ENCODE measurements around the gene PLB1.

PLB1 gene

DNA sequence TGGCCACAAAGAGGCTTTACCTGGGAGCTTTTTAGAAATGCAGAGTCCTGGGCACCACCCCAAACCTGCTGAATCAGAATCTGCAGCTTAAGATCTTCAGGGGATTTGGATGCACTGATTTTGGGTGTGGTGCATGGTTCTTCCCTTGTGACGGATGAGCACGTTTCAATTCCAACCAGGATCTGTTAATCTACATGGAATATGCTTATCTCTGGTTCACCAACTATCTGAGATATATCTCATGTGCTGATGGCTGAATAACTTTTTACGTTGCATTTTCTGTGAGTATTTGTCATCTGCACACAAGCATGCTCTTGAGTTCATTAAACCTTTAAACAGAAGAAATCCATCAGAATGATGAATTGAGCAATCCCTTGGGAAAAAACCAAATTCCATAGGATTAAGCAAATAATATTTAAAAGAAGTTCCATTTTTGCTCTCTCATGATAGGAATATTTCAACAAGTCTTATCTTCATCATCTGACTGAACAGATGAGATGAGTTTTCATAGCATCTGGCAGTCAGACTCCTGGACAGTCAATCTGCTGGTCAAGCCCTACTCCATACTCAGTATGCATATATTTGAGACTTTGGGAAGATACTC, 120.6 kb downstream of the PLB1 start:
- Histone ChIP-seq H3K27ac (ENCODE audit: low read length) (no peak overlapping the region), H3K36me3 (ENCODE audit: insufficient read depth, low read length) (no peaks in the 10 kb centered on the region), H3K4me2 (ENCODE audit: insufficient read depth, low read length) (no peak overlapping the region), H3K9ac (ENCODE audit: low read depth, low read length) (no peak overlapping the region), H3K9me3 (ENCODE audit: insufficient read depth, low read length, severe bottlenecking) (no peaks in the 10 kb centered on the region), H3K79me2 (ENCODE audit: insufficient read depth, low read length) (no peaks in the 10 kb centered on the region), H4K20me1 (ENCODE audit: insufficient read depth, low read length) (no peaks in the 10 kb centered on the region), H2AFZ (ENCODE audit: low read depth, low read length) (no peak overlapping the region), H3K27me3 (ENCODE audit: insufficient read depth, low read length, poor library complexity) (no peaks in the 10 kb centered on the region), H3K4me3 (ENCODE audit: low read depth in 1 of 2, low read length in 2 of 2) (no peak overlapping the region), H3K4me1 (ENCODE audit: insufficient read depth, low read length) (peaks cover 20% of the 10 kb centered on the region)
- no peak for ATAC-seq (ENCODE audit: insufficient read depth, low read depth)
- DNase-seq: no peak
- no peak for TF ChIP-seq EZH2 (IDR thresholded peaks at IDR 0.05; ENCODE audit: borderline replicate concordance, low read depth, low read length, severe bottlenecking)
- TF ChIP-seq, protein P1, sequence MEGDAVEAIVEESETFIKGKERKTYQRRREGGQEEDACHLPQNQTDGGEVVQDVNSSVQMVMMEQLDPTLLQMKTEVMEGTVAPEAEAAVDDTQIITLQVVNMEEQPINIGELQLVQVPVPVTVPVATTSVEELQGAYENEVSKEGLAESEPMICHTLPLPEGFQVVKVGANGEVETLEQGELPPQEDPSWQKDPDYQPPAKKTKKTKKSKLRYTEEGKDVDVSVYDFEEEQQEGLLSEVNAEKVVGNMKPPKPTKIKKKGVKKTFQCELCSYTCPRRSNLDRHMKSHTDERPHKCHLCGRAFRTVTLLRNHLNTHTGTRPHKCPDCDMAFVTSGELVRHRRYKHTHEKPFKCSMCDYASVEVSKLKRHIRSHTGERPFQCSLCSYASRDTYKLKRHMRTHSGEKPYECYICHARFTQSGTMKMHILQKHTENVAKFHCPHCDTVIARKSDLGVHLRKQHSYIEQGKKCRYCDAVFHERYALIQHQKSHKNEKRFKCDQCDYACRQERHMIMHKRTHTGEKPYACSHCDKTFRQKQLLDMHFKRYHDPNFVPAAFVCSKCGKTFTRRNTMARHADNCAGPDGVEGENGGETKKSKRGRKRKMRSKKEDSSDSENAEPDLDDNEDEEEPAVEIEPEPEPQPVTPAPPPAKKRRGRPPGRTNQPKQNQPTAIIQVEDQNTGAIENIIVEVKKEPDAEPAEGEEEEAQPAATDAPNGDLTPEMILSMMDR (IDR thresholded peaks at IDR 0.05; ENCODE audit: borderline replicate concordance, extremely low read depth, low read length, poor library complexity, severe bottlenecking): no peak

- no peak overlapping the region for H3K9ac ChIP-seq (ENCODE audit: low read depth, low read length)
- no peaks in the 10 kb centered on the region for H3K27me3 ChIP-seq (ENCODE audit: insufficient read depth, low read length, poor library complexity)
- H3K27ac ChIP-seq (ENCODE audit: low read length): no peak overlapping the region
- no peaks in the 10 kb centered on the region for H3K79me2 ChIP-seq (ENCODE audit: insufficient read depth, low read length)
- ATAC-seq (ENCODE audit: insufficient read depth, low read depth) (no peak), DNase-seq (no peak)
- peaks cover 27% of the 10 kb centered on the region for H3K4me1 ChIP-seq (ENCODE audit: insufficient read depth, low read length)
- no peaks in the 10 kb centered on the region for H3K36me3 ChIP-seq (ENCODE audit: insufficient read depth, low read length)
- H3K9me3 ChIP-seq (ENCODE audit: insufficient read depth, low read length, severe bottlenecking): no peaks in the 10 kb centered on the region
- H2AFZ ChIP-seq (ENCODE audit: low read depth, low read length): no peak overlapping the region
- TF ChIP-seq EZH2 (IDR thresholded peaks at IDR 0.05; ENCODE audit: borderline replicate concordance, low read depth, low read length, severe bottlenecking): no peak
- TF ChIP-seq, protein P1 (IDR thresholded peaks at IDR 0.05; ENCODE audit: borderline replicate concordance, extremely low read depth, low read length, poor library complexity, severe bottlenecking): no peak
- H3K4me3 ChIP-seq (ENCODE audit: low read depth in 1 of 2, low read length in 2 of 2): no peak overlapping the region
- no peaks in the 10 kb centered on the region for H4K20me1 ChIP-seq (ENCODE audit: insufficient read depth, low read length)
- no peak overlapping the region for H3K4me2 ChIP-seq (ENCODE audit: insufficient read depth, low read length)
Observed at GRCh38 chr2:28617502-28618184, 121.8 kb downstream of the PLB1 start.

GRCh38 chr2:28618221-28619141, 122.6 kb downstream of the PLB1 start:
- no peak overlapping the region for H2AFZ ChIP-seq (ENCODE audit: low read depth, low read length)
- H3K4me1 ChIP-seq (ENCODE audit: insufficient read depth, low read length): peaks cover 20% of the 10 kb centered on the region
- no peak overlapping the region for H3K4me2 ChIP-seq (ENCODE audit: insufficient read depth, low read length)
- no peak overlapping the region for H3K27ac ChIP-seq (ENCODE audit: low read length)
- no peaks in the 10 kb centered on the region for H3K79me2 ChIP-seq (ENCODE audit: insufficient read depth, low read length)
- ATAC-seq (ENCODE audit: insufficient read depth, low read depth): no peak
- H3K9me3 ChIP-seq (ENCODE audit: insufficient read depth, low read length, severe bottlenecking): no peaks in the 10 kb centered on the region
- H3K27me3 ChIP-seq (ENCODE audit: insufficient read depth, low read length, poor library complexity): no peaks in the 10 kb centered on the region
- no peak overlapping the region for H3K9ac ChIP-seq (ENCODE audit: low read depth, low read length)
- no peaks in the 10 kb centered on the region for H3K36me3 ChIP-seq (ENCODE audit: insufficient read depth, low read length)
- DNase-seq: no peak
- no peaks in the 10 kb centered on the region for H4K20me1 ChIP-seq (ENCODE audit: insufficient read depth, low read length)
- no peak overlapping the region for H3K4me3 ChIP-seq (ENCODE audit: low read depth in 1 of 2, low read length in 2 of 2)
- no peak for TF ChIP-seq EZH2 (IDR thresholded peaks at IDR 0.05; ENCODE audit: borderline replicate concordance, low read depth, low read length, severe bottlenecking)
- TF ChIP-seq, protein P1 (IDR thresholded peaks at IDR 0.05; ENCODE audit: borderline replicate concordance, extremely low read depth, low read length, poor library complexity, severe bottlenecking): no peak

All from DND-41 (cell line).